DMS114 treated with DMSO at 0.1 percent for 48 hours (cell line): Measurements from ENCODE around the gene B3GNT5.

Experiments
- DNase-seq: peaks from one replicate; lab custom pipeline; 2025; ENCODE audit not compliant: unreplicated experiment; lab: John Stamatoyannopoulos, UW

Gene B3GNT5

DNA sequence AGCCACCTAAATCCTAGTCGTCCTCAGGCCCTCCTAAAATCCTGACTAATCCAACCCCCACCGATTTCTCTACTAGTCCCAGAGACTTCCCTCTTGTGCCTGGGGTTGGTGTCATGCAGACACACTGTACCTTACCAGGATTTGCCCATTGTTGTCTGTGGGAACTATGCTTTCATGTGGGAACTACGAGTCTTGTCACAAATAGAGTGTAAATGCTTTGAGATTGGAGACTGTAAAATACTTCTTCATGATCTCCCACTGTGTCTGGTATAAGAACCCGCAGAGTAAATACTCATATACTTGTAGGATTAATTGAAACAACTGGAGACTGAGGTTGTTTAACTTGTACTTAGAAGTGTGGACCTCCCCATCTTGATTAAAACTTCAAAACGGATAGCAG is 11.2 kb downstream of the B3GNT5 start:
- DNase-seq: no peak

DNA sequence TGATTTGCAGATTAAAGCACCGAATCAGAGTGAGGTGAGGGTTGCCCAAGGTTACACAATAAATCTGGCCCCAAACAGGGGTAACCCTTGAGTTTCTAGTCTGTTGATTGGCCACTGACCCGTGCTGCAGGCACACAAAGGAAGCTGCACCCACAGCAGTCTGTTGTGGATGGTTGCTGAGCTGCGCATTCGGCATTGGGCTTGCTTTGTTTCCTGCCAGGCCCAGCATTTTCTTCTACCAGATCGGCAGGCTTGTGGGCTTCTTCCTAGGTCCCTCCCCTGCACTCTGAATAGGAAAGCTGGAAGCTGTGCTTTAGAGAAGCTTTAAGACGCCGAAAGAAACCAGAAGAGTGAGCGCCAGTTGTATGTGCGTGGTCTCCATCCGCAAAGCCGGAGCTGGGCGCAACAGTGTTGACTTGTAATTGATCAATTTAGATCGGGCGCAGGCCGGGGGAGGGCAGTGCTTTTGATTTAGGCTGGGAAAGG is 12.1 kb downstream of the B3GNT5 start:
- DNase-seq: no peak

DNA sequence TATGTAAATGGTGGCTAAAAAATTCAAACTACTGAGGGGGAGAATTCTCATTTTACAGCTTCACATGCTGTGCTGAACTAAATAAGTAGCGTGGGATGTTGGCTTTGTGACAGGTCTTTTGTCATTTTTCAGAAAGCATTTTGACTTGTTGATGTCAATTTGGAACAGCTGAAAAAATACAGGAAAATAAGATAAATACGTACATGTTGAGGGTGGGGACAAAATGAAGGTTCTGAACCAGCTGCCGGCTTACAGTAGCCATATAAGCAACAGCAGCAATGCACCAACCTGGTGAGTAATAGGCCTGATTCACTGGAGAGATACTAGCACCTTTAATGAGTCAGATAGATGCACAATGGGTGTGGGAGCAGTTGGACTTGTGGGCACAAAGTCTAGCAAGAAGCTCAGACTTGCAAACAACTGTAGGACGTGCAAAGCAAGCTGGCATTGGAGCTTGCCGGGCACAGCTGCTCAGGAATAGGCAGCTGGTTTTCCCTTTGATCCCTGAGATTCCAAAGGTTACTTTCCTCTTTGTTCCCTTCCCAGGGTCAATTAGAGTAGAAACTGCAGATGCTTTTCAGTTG is 12.9 kb downstream of the B3GNT5 start:
- no peak for DNase-seq

DNA sequence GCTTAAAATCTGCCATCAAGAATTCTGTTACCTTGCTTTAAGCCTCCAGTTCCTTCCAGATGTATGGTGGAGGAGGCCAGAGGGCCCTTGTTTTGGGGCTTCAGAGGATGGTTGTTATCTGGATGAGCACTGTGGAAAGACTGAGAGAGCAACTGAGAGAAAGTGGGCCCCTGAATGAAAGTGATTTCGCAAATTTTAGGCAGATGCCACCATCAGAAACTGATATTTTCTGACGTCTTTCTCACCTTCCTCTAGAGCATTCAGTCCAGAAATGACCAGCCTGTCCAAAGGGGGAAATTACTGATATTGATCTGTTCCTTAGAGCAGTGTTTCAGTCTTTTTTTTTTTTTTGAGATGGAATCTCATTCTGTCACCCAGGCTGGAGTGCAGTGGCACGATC is 13.4 kb downstream of the B3GNT5 start:
- no peak for DNase-seq

DNA sequence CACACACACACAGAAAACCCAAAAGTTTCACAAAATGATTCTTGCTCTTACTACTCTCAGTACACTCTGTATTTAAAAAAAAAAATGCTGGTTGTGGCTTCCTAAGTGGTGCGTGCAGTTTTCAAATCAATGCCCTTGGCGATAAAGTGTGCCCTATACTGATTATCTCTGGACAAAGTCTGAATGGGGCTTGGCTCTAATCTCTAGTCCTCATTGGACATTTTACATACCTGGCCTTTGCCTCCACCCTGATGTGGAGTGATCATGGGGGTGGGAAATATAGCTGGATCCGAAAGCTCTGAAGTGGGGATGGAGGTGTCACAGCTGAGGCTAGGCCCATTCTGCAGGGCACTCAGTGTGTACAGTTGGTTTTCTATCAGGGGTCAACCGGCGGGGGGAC is 14.1 kb downstream of the B3GNT5 start:
- no peak for DNase-seq

DNA sequence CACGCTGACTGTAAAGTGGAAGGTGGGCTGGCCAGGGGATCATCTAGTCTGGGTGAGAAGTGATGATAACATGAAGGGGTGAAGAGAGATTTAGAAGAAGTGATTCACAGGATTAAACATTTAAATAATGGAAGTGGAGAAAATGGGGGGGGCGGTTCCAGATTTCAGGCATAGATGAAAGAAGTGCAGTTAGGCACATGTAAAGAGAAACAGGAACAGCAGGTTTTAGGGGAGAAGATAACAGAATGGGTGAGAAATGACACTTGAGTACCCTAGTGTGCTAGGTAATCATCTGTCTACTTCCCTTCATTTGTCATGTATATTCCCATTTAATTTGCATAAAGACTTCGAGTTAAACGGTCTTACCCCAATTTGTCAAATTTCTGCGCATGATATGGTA is 15.3 kb downstream of the B3GNT5 start:
- DNase-seq: no peak

DNA sequence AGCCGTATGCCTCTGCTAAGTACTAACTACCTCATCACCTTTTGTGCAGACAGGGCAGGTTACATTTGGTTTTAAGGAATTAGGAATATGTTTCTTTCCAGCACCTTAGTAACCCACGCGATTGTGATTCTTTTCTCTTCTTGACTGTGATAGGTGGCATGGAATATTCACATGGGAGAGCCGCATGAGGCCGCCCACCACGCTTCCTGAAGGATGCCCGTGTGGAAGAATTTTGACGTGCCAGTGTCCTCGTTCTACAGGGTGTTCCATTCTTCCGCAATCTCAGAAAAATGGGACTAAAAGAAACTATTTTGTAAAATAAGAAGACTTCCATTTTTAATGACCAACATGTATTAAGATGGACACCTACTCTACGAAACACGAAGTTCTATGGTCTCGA is 16.3 kb downstream of the B3GNT5 start:
- no peak for DNase-seq

DNA sequence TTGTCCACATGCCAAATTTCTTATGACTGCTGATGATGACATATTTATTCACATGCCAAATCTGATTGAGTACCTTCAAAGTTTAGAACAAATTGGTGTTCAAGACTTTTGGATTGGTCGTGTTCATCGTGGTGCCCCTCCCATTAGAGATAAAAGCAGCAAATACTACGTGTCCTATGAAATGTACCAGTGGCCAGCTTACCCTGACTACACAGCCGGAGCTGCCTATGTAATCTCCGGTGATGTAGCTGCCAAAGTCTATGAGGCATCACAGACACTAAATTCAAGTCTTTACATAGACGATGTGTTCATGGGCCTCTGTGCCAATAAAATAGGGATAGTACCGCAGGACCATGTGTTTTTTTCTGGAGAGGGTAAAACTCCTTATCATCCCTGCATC is 17.3 kb downstream of the B3GNT5 start:
- no peak for DNase-seq

DNA sequence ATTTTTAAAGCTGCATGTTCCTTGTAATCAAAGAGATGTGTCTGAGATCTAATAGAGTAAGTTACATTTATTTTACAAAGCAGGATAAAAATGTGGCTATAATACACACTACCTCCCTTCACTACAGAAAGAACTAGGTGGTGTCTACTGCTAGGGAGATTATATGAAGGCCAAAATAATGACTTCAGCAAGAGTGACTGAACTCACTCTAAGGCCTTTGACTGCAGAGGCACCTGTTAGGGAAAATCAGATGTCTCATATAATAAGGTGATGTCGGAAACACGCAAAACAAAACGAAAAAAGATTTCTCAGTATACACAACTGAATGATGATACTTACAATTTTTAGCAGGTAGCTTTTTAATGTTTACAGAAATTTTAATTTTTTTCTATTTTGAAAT is 19.1 kb downstream of the B3GNT5 start:
- no peak for DNase-seq

DNA sequence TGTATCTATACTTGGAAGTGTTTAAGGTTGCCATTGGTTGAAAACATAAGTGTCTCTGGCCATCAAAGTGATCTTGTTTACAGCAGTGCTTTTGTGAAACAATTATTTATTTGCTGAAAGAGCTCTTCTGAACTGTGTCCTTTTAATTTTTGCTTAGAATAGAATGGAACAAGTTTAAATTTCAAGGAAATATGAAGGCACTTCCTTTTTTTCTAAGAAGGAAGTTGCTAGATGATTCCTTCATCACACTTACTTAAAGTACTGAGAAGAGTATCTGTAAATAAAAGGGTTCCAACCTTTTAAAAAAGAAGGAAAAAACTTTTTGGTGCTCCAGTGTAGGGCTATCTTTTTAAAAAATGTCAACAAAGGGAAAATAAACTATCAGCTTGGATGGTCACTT is 19.7 kb downstream of the B3GNT5 start:
- no peak for DNase-seq

DNA sequence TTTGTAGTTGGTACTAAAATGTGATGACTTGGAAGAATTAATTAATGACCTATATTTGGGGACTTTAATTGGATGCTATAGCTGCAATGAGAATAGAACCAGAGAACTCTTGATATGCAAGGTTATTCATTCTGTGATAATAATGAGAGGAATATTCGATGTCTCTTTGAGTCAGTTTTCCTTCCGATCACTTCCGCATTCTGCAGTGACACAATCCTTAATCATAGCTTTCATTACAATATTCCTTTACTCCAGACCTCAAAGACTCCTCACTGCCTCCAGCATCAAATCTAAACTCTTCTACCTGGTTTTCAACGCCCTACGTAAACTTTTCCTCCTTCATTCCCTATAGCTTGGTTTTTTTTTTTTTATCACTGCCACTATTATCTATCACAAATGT is 21.6 kb downstream of the B3GNT5 start:
- DNase-seq: no peak

DNA sequence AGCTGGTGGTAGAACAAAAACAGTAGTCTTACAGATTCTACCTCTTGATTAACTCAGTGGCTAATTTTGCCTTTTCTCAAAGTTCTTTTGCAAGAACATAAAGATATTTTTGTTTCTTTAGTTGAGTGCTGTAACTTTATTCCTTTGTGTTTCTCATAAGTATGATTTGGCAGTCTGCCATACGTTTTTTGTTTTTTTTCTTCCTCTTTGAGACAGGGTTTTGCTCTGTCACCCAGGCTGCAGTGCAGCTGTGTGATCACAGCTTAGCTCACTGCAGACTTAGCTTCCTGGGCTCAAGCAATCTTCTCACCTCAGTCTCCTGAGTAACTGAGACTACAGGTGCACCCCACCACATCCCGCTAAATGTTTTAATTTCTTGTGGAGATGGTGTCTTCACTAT is 22.4 kb downstream of the B3GNT5 start:
- DNase-seq: no peak

DNA sequence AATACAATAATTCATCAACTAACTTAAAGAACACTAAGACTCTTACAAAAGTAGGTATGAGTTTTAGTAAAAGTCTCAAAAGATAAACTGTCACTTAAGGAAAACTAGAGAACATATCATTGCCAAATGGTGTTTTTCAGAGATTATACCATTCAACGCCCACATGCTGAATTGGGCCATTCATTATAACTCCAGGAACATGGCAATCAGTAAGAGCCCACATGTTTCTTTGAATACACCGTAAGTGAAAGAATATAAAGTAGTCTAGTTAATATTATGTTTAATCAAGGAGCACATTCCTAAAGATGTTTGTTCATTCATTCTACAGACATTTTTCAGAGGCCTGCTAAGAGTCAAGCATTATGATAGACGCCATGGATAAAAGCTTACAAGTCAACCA is 22.9 kb downstream of the B3GNT5 start:
- DNase-seq: no peak

DNA sequence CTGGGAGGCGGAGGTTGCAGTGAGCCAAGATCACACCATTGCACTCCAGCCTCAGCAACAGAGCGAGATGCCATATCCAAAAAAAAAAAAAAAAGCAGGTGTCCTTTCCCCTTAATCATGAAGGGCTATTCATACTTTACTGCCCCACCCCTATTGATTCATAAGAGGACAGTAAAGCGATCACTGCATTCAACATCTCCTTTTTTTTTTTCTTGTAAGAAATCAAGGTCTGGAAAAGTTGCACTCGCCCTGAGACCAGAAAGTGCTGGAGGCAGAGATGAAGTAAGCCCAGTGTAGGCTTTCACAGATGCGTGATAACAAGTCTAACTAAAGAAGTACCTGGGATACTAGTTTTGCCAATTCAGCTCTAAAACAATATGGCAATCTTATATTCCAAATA is 24.2 kb downstream of the B3GNT5 start:
- no peak for DNase-seq

DNA sequence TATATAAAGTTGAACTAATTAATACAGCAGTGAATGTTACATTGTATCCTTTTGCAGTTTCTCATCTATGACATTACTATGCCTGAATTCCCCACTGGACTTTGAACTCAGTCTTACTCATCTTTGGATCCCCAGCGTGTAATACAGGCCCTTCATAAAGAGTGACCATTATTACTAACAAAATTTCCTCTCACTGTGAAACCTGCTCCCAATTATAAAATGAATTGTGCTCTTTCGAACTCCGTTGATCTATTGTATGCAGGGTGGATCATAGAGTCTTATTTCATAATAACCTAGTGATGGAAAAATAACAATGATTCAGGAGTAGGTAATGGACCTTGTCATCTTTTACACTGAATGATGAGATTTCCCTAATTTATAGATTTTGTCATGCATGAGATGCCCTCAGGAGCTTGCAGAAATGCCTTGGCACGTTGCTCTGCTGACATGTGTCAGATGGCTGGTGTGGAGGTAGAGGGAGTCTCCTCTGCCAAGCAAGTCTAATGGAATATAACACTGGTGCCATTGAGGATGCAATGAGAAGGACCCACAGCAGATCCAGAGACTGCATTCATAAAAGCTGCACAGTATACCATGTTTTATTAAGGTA is 25.5 kb downstream of the B3GNT5 start:
- DNase-seq: no peak

DNA sequence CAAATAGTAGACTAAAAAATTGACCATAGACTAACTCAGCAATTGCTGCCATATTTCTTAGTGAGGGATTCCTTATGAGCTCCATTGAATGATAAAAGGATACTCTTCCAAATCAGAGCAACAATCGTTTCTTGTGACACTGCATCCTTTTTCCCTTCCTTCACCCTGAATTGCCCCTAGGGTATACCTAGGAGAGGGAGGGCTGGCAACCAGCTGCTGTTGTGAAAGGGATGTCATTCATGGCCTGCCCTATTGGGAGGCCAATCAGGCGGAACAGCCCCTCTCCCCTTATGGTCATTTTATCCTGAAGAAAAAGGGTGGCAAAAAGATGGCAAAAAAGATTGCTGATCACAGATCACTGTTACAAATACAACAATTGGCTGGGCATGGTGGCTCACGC is 26.3 kb downstream of the B3GNT5 start:
- no peak for DNase-seq

DNA sequence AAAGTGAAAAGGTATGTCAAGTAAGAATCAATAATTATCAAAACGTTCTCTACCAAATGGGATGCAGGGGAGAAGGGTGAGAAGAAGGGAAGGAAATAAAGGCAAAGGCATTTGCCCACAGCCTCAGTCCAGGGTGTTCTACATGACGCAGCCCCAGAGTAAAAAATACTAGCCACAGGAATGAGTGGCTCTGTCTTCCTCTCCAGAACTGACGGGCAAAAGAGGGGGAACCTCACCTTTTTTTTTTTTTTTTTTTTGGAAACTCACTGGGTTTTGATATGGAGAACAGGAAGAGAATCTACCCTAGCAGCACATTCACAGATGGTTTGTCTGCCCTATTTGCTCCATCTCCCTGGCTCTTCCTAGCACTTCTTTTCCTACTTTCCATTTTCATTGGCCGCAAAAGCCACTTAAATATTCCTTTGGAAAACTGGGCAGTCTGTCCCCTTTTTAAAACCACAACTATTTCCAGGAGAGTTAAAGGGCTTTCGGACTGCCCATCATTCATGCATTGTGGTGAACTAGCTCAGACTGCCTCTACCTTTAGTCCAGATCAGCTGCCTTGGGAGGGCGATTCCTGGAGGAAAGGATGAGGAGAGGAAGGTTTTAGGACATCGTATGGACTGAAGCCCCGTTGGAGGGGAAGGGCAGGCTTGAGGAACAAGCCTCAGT is 28.2 kb downstream of the B3GNT5 start:
- DNase-seq: no peak

DNA sequence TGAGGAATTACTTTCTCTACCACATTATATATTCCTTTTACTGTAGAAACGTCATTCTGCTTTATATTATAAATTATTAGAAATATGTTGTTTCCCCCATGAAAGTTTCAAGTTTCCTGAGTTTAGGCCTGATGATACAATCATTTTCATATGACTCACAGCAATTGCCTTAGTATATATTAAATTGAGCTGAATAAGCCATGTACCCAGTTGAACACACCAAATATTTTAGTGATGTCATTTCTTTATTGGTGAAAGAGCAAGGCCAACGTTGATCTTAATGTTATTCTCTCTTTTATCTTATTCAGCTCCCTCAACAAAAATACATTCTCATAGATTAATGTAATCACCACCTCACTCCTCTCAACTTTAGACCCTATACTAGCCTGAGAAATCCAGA is 30.8 kb downstream of the B3GNT5 start:
- DNase-seq: no peak

DNA sequence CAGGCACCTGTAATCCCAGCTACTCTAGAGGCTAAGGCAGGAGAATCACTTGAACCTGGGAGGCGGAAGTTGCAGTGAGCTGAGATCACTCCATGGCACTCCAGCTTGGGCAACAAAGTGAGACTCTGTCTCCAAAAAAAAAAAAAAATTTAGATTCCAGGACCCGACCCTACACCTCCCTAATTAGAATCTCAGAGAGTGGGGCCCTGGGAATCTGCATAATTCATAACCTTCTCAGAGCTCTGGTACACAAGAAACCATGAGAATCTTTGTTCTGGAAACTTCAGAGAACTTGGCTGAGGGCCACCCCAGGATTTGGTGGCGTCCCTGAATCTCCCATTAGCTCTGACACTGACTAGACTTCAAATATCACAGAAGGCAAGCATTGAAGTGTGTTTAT is 31.5 kb downstream of the B3GNT5 start:
- no peak for DNase-seq

DNA sequence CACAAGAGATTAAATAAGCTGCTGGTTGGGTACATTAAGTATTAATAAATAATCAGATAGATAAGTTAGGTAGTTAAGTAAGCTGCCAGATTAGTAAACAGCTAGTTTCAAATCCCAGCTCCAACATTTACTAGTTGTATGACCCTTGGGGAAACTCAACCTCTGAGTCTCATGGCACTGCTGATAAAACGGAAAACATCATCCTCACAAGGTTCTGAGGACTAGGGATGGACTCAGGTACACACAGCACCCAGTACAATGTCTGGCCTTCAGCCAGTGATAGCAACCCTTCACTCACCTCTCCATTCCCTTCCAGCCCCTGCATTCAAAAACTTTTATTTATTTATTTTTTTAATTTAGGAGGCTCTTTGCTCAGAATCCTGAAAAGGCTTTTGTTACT is 32.3 kb downstream of the B3GNT5 start:
- no peak for DNase-seq

DNA sequence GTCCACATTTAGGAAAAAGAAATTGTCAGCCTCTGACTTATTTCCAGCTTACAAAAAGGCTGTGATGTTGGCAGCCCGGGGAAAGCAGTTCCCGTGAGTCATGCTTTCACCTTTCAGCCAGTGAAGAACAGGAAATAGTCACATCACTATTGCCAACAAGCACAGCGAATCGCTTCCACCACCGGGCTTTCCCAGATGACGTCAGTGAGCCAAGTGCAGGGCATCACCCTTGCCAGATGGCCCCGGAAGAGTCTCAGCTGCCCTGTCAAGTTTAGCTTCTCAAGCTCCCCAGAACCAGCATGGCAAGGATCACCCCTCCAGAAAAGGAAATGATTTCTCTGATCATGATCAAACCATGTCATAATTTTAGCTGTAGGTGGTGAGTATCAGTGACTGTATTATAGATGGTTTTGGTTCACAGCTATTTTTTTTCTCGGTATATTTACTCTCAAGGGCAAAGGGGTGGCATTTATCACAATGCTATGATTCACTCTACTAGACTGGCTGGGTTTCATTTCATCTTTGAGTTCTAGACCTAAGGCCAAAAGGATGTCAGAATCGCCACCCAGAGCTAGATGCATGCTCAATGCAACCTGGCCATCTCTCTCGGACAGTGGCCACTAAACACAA is 32.9 kb downstream of the B3GNT5 start:
- no peak for DNase-seq

DNA sequence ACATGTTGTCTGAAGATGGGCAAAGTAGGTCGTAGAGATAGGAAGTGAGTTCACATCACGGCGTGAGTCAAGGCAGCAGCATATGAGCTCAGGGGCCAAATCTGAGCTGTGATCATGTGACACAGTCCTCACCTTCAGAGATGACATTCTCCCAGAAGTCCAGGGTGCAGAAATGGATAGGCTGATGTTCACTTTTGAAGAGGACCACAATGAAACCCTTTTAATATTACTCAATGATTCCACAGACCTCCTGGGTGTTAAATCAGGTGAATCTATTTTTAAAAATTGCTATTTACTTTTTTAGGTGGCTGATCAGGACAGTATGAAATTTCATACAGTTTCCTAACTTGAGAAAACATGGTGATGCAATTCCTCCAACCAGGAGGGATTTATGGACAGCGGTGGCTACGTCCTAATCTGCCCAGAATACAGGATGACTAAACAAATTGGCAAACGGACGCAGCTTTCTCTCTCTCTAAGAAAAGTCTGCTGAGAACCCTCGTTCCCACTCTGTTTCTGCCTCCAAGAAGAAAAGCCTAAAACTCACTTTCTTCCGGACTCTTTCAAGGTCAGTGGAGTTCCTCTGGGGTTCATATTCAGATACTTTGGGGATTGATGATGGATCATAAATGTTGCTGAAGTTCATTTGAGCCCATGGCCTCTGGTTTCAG is 34.4 kb downstream of the B3GNT5 start:
- DNase-seq: no peak
